IMR-90 (cell line): Measurements from ENCODE around the gene SCRN2. TPM values are rescaled to one million over a fixed set of nuclear protein-coding genes. Genes with fewer than 3 reads are reported as not detected.

Experiments
- ATAC-seq: fragments of 200-7000 bp; cut with Tn5 transposase; 2 replicates; pipeline ENCODE4 v1.9.1; 2020; ENCODE audit warnings: low read depth, mild to moderate bottlenecking, moderate library complexity
- BruUV-seq: library from RNA; stranded (reverse); fragments of 400-500 nt; replicated peaks from 2 replicates; lab custom pipeline; 2021; lab: Mats Ljungman, UMichigan
- CTCF ChIA-PET: fragments of 300-600 bp; formaldehyde crosslinking; extraction: SDS; loops from one replicate; lab custom pipeline; 2021; ENCODE audit warnings: antibody characterized with exemption; lab: Yijun Ruan, JAX
- POLR2A ChIA-PET: fragments of 300-600 bp; sonication (Branson Sonifier 250); formaldehyde crosslinking; loops from one replicate; lab custom pipeline; 2022; ENCODE audit warnings: antibody characterized with exemption; ENCODE audit not compliant: unreplicated experiment; lab: Charles Lee
- DNase-seq: peaks from one replicate; pipeline ENCODE4 v3.0.0; 2013
- H2AFZ ChIP-seq: replicated peaks from 2 replicates; pipeline ENCODE3; 2013; ENCODE audit warnings: low read length, mild to moderate bottlenecking; ENCODE audit not compliant: poor library complexity
- H2AK5ac ChIP-seq: 2 replicates; pipeline ENCODE4 v1.6.1; 2013; ENCODE audit warnings: low read depth, low read length, inconsistent platforms
- H2AK9ac ChIP-seq: replicated peaks from 2 replicates; pipeline ENCODE3; 2013; ENCODE audit warnings: mild to moderate bottlenecking, low read depth, low read length, moderate library complexity; ENCODE audit not compliant: poor library complexity
- H2BK120ac ChIP-seq: 2 replicates; pipeline ENCODE4 v1.6.1; 2013; ENCODE audit warnings: low read depth, low read length, inconsistent platforms
- H2BK15ac ChIP-seq: 3 replicates; pipeline ENCODE4 v1.6.1; 2013; ENCODE audit warnings: low read depth, low read length, inconsistent platforms
- H2BK20ac ChIP-seq: 2 replicates; pipeline ENCODE4 v1.6.1; 2013; ENCODE audit warnings: low read depth, mild to moderate bottlenecking, inconsistent platforms, low read length, moderate library complexity
- H2BK5ac ChIP-seq: 2 replicates; pipeline ENCODE4 v1.6.1; 2013; ENCODE audit warnings: mild to moderate bottlenecking, low read depth, low read length, inconsistent platforms; ENCODE audit not compliant: poor library complexity, severe bottlenecking
- H3K14ac ChIP-seq: replicated peaks from 2 replicates; pipeline ENCODE4 v1.6.1; 2013; ENCODE audit warnings: low read depth, low read length, inconsistent platforms
- H3K18ac ChIP-seq: 2 replicates; pipeline ENCODE4 v1.6.1; 2013; ENCODE audit warnings: low read depth, low read length, control low read depth
- H3K23ac ChIP-seq: 2 replicates; pipeline ENCODE4 v1.6.1; 2013; ENCODE audit warnings: low read depth, low read length, inconsistent platforms
- H3K27ac ChIP-seq: 2 replicates; pipeline ENCODE4 v1.5.1; 2013; ENCODE audit warnings: mild to moderate bottlenecking, control low read depth, low read length; ENCODE audit not compliant: insufficient read depth
- H3K27me3 ChIP-seq: 2 replicates; pipeline ENCODE4 v1.6.1; 2013; ENCODE audit warnings: low read length; ENCODE audit not compliant: control insufficient read depth, insufficient read depth
- H3K36me3 ChIP-seq: 2 replicates; pipeline ENCODE4 v1.6.1; 2013; ENCODE audit warnings: low read length, mixed read lengths; ENCODE audit not compliant: control insufficient read depth, insufficient read depth
- H3K4ac ChIP-seq: 2 replicates; pipeline ENCODE4 v1.6.1; 2013; ENCODE audit warnings: low read depth, low read length, inconsistent platforms
- H3K4me1 ChIP-seq: 2 replicates; pipeline ENCODE4 v1.6.1; 2013; ENCODE audit warnings: low read length, mixed read lengths; ENCODE audit not compliant: control insufficient read depth, insufficient read depth
- H3K4me2 ChIP-seq: 2 replicates; pipeline ENCODE4 v1.6.1; 2013; ENCODE audit warnings: low read depth, mild to moderate bottlenecking, control low read depth, low read length, moderate library complexity
- H3K4me3 ChIP-seq: 2 replicates; pipeline ENCODE4 v1.5.1; 2013; ENCODE audit warnings: low read depth, mild to moderate bottlenecking, control low read depth, low read length, moderate library complexity; ENCODE audit not compliant: insufficient read depth
- H3K56ac ChIP-seq: 2 replicates; pipeline ENCODE4 v1.6.1; 2013; ENCODE audit warnings: low read length, inconsistent platforms; ENCODE audit not compliant: insufficient read depth; ENCODE audit errors: extremely low read depth
- H3K79me1 ChIP-seq, 2 experiments: 2 replicates each; pipeline ENCODE4 v1.6.1; 2013; ENCODE audit warnings: low read length in 2 of 2, inconsistent platforms in 1 of 2, low read depth in 1 of 2
- H3K9ac ChIP-seq: 2 replicates; pipeline ENCODE4 v1.6.1; 2013; ENCODE audit warnings: low read depth, low read length, control low read depth
- H3K9me1 ChIP-seq: 2 replicates; pipeline ENCODE4 v1.6.1; 2013; ENCODE audit warnings: low read length, inconsistent platforms; ENCODE audit not compliant: insufficient read depth
- H3K9me3 ChIP-seq: 2 replicates; pipeline ENCODE4 v1.6.1; 2013; ENCODE audit warnings: low read length; ENCODE audit not compliant: control insufficient read depth, insufficient read depth
- H4K20me1 ChIP-seq: 2 replicates; pipeline ENCODE4 v1.6.1; 2013; ENCODE audit warnings: low read length, inconsistent platforms; ENCODE audit not compliant: insufficient read depth
- H4K5ac ChIP-seq: 2 replicates; pipeline ENCODE4 v1.6.1; 2013; ENCODE audit warnings: mild to moderate bottlenecking, low read depth, low read length, control low read depth
- H4K8ac ChIP-seq, 2 experiments: 2 replicates each; pipeline ENCODE4 v1.6.1; 2013; ENCODE audit warnings: low read depth in 2 of 2, low read length in 2 of 2, control low read depth in 1 of 2, inconsistent platforms in 1 of 2
- H4K91ac ChIP-seq: 2 replicates; pipeline ENCODE4 v1.6.1; 2013; ENCODE audit warnings: low read depth, low read length, inconsistent platforms; ENCODE audit not compliant: insufficient read depth
- CHD1 ChIP-seq: IDR thresholded peaks from 2 replicates; pipeline ENCODE4 v1.6.1; 2012; ENCODE audit warnings: low read depth, low read length, improper control_type of control experiment
- NFE2L2 ChIP-seq: fragments of 150-350 bp; IDR thresholded peaks from 2 replicates; pipeline ENCODE4 v1.6.1; 2016; ENCODE audit warnings: low read depth, mild to moderate bottlenecking, low read length
- WGBS, 2 experiments: methylation state at CpG; one replicate each; pipeline versions ENCODE4 v1.1.5 to v1.1.7; 2013; ENCODE audit warnings: missing lambda C conversion rate in 2 of 2; ENCODE audit not compliant: insufficient read length in 1 of 2; ENCODE audit errors: extremely low coverage in 2 of 2; 5-methylcytosine and 5-hydroxymethylcytosine counted together
- dilution Hi-C: fragments of 300-500 bp; cut with HindIII; formaldehyde crosslinking; loops from one replicate; pipeline ENCODE4 v1.14.3; 2018; ENCODE audit warnings: low sequenced_read_pairs; ENCODE audit not compliant: unreplicated experiment
- in situ Hi-C: fragments of 300-500 bp; cut with MboI; formaldehyde crosslinking; loops from 3 replicates; pipeline ENCODE4 v1.14.3; 2019; ENCODE audit warnings: low sequenced_read_pairs, inconsistent platforms, mixed read lengths
- intact Hi-C: fragments of 100-400 bp; cut with micrococcal nuclease; formaldehyde crosslinking; loops from 2 replicates; pipeline ENCODE4 v1.10.0; 2022
- polyA plus RNA-seq, 3 experiments: library from polyadenylated mRNA; depleted of rRNA; stranded (reverse); fragments of >200 nt; gene quantifications; 2 replicates each; pipeline ENCODE4 v1.2.3, GENCODE V29; 2012; ENCODE audit warnings: low replicate concordance in 1 of 3
- total RNA-seq: library from RNA; depleted of rRNA; stranded (reverse); fragments of >200 nt; gene quantifications from 2 replicates; pipeline ENCODE4 v1.2.3, GENCODE V29; 2012

SCRN2 gene
- total and polyA plus RNA-seq, 2 of the 4 experiments (the other 2 are of a cell fraction), result 17.2 to 31.0 TPM

DNA sequence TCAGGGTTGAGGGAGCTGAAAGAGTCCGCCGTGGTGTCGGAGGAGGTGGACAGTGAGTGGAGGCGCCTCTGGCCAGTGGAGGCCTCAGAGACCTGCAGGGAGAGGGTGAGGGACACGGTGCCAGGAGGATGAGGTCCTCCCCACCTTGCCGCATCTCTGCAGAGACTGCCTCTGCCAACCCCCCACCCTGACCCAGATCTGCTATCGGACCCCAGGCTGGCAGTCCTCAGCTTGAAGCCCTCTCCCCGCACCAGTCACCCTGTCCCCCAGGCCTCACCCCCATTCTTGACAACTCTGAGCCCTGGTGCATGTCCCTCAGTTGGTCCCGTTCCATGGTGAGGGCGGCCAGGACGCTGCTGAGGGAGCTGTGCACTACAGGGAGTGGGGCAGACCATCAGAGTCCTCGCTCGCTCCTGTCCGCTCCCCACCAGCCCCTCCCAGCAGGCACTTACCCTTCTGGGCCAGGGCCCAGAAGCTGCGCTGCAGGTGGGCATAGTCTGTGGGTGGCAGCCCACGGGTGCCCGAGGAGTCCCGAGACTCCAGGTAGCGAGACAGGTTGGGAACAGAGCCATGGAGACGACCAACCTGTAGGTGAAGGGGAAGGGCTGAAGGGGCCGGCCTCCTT lies 24.9 kb downstream of the SCRN2 start:
- no peak for ATAC-seq
- BruUV-seq, result no TSS peak
- Histone ChIP-seq H3K27me3 (no peaks in the 10 kb centered on the region), H2AK9ac (no peak overlapping the region), H3K14ac (no peak overlapping the region), H2AFZ (no peak overlapping the region), H2BK20ac (no peak overlapping the region), H2BK15ac (no peak overlapping the region), H4K91ac (no peak overlapping the region), H2AK5ac (no peak overlapping the region), H3K9me3 (no peaks in the 10 kb centered on the region), H3K4me1 (peaks cover 2% of the 10 kb centered on the region; the same call in 1 of the 2 replicates), H3K23ac (no peak overlapping the region), H2BK120ac (no peak overlapping the region), H2BK5ac (no peak overlapping the region), H3K79me1 (peaks cover 0 to 8% of the 10 kb centered on the region in 2 experiments; a peak in 1 of 4 replicates), H3K36me3 (peaks cover 61% of the 10 kb centered on the region), H4K8ac (no peak overlapping the region), H3K4me3 (no peak overlapping the region), H3K27ac (no peak overlapping the region), H4K5ac (no peak overlapping the region), H4K20me1 (peaks cover 15% of the 10 kb centered on the region), H3K9me1 (0 out of 2 replicates have a peak, but pooled peaks cover 4% of the 10 kb centered on the region), H3K9ac (no peak overlapping the region), H3K4ac (no peak overlapping the region), H3K4me2 (no peak overlapping the region), H3K56ac (no peak overlapping the region), H3K18ac (no peak overlapping the region)
- no peak for TF ChIP-seq NFE2L2
- no peak for TF ChIP-seq CHD1
- intact Hi-C loops (no loop called here), in situ Hi-C loops (no loop called here), dilution Hi-C loops (no loop called here)
- ChIA-PET POLR2A (no interaction called here), CTCF (no interaction called here)
- no peak for DNase-seq
- WGBS, 2 experiments, result no CpG with 5 or more reads among the region's 21 CpGs
